ENCODE results near the gene DUSP3.

GRCh38 chr17:43810226-43810715 lies 31.5 kb upstream of the DUSP3 start:
- no peak for TF ChIP-seq CTCF (IDR thresholded peaks at IDR 0.05)
- no peak for TF ChIP-seq POLR2A (IDR thresholded peaks at IDR 0.05)
- no peak for TF ChIP-seq POLR2AphosphoS5 (IDR thresholded peaks at IDR 0.05)
